Transverse colon (tissue), 4 donors: ENCODE measurements around the gene SLC39A8. TPM values are rescaled to one million over a fixed set of nuclear protein-coding genes. Genes with fewer than 3 reads are reported as not detected.

Experiments
- DNase-seq: peaks from one replicate; pipeline ENCODE4 v3.0.0-alpha.2; 2019
- H3K27ac ChIP-seq, 4 donors: fragments of 200-600 bp; sonication (generic); 2 replicates each; pipeline ENCODE4 v1.5.1; 2016 to 2018; ENCODE audit warnings: inconsistent platforms in 4 of 4
- H3K27me3 ChIP-seq: fragments of 200-600 bp; sonication (generic); 2 replicates; pipeline ENCODE4 v1.5.1; 2017; ENCODE audit warnings: inconsistent platforms
- H3K36me3 ChIP-seq, 4 donors: fragments of 200-600 bp; sonication (generic); 2 replicates each; pipeline ENCODE4 v1.5.1; 2017 to 2019; ENCODE audit warnings: inconsistent platforms in 4 of 4
- H3K4me1 ChIP-seq, 4 donors: fragments of 200-600 bp; sonication (generic); 2 replicates each; pipeline ENCODE4 v1.5.1; 2017 to 2020; ENCODE audit warnings: inconsistent platforms in 4 of 4
- H3K4me3 ChIP-seq, 4 donors: fragments of 200-600 bp; sonication (generic); 1 replicate in 1 of 4; 2 replicates in 3 of 4; pipeline versions ENCODE4 v1.5.1 to v1.6.1; 2017 to 2019; ENCODE audit warnings: inconsistent platforms in 4 of 4
- H3K9me3 ChIP-seq, 2 donors: fragments of 200-600 bp; sonication (generic); 2 replicates each; pipeline ENCODE4 v1.5.1; 2017 to 2019; ENCODE audit warnings: inconsistent platforms in 2 of 2
- EP300 ChIP-seq: sonication (generic); formaldehyde crosslinking; IDR thresholded peaks from one replicate; pipeline ENCODE4 v1.6.1; 2017; ENCODE audit warnings: antibody characterized with exemption, low read depth
- POLR2A ChIP-seq: fragments of 450-650 bp; IDR thresholded peaks from one replicate; pipeline ENCODE4 v1.6.1; 2016; ENCODE audit warnings: antibody characterized with exemption, mild to moderate bottlenecking, moderate library complexity
- POLR2AphosphoS5 ChIP-seq, 3 donors: sonication (generic); formaldehyde crosslinking; IDR thresholded peaks; one replicate each; pipeline ENCODE4 v1.6.1; 2016; ENCODE audit warnings: antibody characterized with exemption in 3 of 3
- WGBS, 2 donors: methylation state at CpG; one replicate each; pipeline ENCODE4 v1.1.5; 2018; ENCODE audit warnings: low coverage in 1 of 2; 5-methylcytosine and 5-hydroxymethylcytosine counted together
- in situ Hi-C, 4 donors: fragments of 200-750 bp; cut with MboI; loops; one replicate each; pipeline versions ENCODE4 v1.15.0 to v1.15.1; 2017; ENCODE audit warnings: low sequenced_read_pairs in 3 of 4, low pct_ligation_motif_present in 1 of 4, low pct_unique_long_range_greater_than_20kb in 1 of 4
- intact Hi-C: fragments of 100-400 bp; cut with DNase I; formaldehyde crosslinking; loops from one replicate; pipeline ENCODE4 v1.15.1; 2023; ENCODE audit warnings: low total_unique reads
- small RNA-seq, 4 donors: library from RNA; depleted of rRNA; stranded (forward); fragments of <200 nt; gene quantifications; one replicate each; pipeline ENCODE3, GENCODE V24; 2016
- total RNA-seq, 4 donors: library from RNA; depleted of rRNA; stranded (reverse); fragments of >200 nt; gene quantifications; one replicate each; pipeline ENCODE4 v1.1.0, GENCODE V29; 2016
- TF ChIP-seq, protein P1 (sequence below), 5 experiments: fragments of 200-600 bp in 3 of 5; fragments of 450-650 bp in 2 of 5; sonication (generic) in 3 of 5; IDR thresholded peaks; 1 replicate in 2 of 5; 2 replicates in 3 of 5; pipeline ENCODE4 v1.5.1; 2016 to 2017; ENCODE audit warnings: antibody characterized with exemption in 5 of 5, inconsistent platforms in 3 of 5, mild to moderate bottlenecking in 2 of 5, moderate library complexity in 1 of 5

SLC39A8 gene
- total RNA-seq, 4 donors from 2014 or later: 21.7 to 83.8 (median 42.6) TPM

DNA sequence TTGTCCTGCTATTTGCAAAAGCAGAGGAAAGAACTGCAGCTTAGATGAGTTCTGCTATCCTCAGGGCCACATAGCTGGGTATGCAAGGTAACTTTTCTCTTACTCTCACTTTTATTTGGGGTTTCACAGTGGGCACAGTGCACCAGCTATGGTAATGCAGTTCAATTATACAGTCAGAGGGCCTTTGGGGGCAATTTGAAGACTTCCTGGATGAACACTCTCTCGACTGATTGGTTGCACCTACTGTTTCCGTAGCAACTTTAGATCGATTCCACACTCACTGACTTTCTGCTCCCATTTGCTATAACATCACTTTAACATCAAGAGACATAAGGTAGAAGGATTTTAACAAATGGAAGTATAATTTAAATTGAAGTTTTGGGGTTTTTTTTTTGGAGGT, 128.6 kb downstream of the SLC39A8 start:
- WGBS, 2 donors: 75 to 76% methylated on average over 3 of the region's 3 CpGs
- no peak for DNase-seq
- H3K9me3 ChIP-seq: no peaks in the 10 kb centered on the region
- no peaks in the 10 kb centered on the region for H3K27me3 ChIP-seq
- intact Hi-C loops: no loop called here
- H3K4me3 ChIP-seq: no peak overlapping the region
- in situ Hi-C loops: no loop called here
- H3K36me3 ChIP-seq: no peaks in the 10 kb centered on the region
- no peak for TF ChIP-seq POLR2AphosphoS5 (IDR thresholded peaks at IDR 0.05)
- TF ChIP-seq, protein P1, sequence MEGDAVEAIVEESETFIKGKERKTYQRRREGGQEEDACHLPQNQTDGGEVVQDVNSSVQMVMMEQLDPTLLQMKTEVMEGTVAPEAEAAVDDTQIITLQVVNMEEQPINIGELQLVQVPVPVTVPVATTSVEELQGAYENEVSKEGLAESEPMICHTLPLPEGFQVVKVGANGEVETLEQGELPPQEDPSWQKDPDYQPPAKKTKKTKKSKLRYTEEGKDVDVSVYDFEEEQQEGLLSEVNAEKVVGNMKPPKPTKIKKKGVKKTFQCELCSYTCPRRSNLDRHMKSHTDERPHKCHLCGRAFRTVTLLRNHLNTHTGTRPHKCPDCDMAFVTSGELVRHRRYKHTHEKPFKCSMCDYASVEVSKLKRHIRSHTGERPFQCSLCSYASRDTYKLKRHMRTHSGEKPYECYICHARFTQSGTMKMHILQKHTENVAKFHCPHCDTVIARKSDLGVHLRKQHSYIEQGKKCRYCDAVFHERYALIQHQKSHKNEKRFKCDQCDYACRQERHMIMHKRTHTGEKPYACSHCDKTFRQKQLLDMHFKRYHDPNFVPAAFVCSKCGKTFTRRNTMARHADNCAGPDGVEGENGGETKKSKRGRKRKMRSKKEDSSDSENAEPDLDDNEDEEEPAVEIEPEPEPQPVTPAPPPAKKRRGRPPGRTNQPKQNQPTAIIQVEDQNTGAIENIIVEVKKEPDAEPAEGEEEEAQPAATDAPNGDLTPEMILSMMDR (IDR thresholded peaks at IDR 0.05): no peak
- TF ChIP-seq EP300: no peak
- TF ChIP-seq POLR2A: no peak
- H3K4me1 ChIP-seq: no peaks in the 10 kb centered on the region
- H3K27ac ChIP-seq: no peak overlapping the region

DNA sequence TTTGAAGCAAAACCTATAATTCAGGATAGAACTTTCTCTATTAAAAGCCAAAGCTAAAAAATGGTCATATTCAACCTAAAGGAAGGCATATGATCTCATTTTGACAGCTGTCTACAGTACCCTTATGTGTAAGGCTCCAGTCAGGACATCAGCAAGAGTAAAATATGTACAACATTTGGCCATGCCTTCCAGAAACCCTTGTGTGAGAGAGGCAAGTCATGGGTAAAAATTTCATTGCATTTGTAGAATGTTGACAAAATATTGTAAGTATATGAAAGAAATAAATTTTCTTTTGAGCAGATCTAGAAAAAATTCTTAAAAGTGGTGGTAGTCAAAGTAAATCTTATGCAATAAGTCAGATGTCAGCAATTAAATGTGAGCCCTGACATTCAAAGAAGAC, 132.3 kb downstream of the SLC39A8 start:
- H3K27me3 ChIP-seq: no peaks in the 10 kb centered on the region
- H3K9me3 ChIP-seq: no peaks in the 10 kb centered on the region
- intact Hi-C loops: no loop called here
- H3K27ac ChIP-seq: no peak overlapping the region
- in situ Hi-C loops: no loop called here
- TF ChIP-seq EP300: no peak
- TF ChIP-seq POLR2A: no peak
- TF ChIP-seq, protein P1 (IDR thresholded peaks at IDR 0.05): no peak
- TF ChIP-seq POLR2AphosphoS5 (IDR thresholded peaks at IDR 0.05): no peak
- no peak overlapping the region for H3K4me3 ChIP-seq
- no peak for DNase-seq
- H3K4me1 ChIP-seq: no peaks in the 10 kb centered on the region
- H3K36me3 ChIP-seq: no peaks in the 10 kb centered on the region

Small RNA genes within 50 kb of the gene (small RNA-seq; reads per million reads assigned to genes)
- gene RN7SL728P: 0 reads per million in 4 donors

Other genes starting within 250 kb of the SLC39A8 start
- gene NFKB1, start 155.9 kb upstream of the SLC39A8 start, total RNA-seq: 10 to 100 TPM; 20.9 to 35.8 (median 25.2) TPM